K562 (cell line): Measurements from ENCODE around the gene SORBS2. TPM values are rescaled to one million over a fixed set of nuclear protein-coding genes. Genes with fewer than 3 reads are reported as not detected.

ENCODE experiments used
- ATF4 ChIP-seq: fragments of 450-650 bp; formaldehyde crosslinking; IDR thresholded peaks from 2 replicates; pipeline ENCODE4 v1.4.0; 2022; ENCODE audit warnings: mild to moderate bottlenecking, moderate library complexity
- BCL6 ChIP-seq: fragments of 250-450 bp; sonication (Bioruptor Pico); IDR thresholded peaks from 2 replicates; pipeline ENCODE4 v1.4.0; 2020
- BCOR ChIP-seq: fragments of 450-650 bp; IDR thresholded peaks from 2 replicates; pipeline ENCODE4 v1.6.1; 2016
- CBX5 ChIP-seq: IDR thresholded peaks from 2 replicates; pipeline ENCODE4 v1.6.1; 2014; ENCODE audit warnings: low read depth, borderline replicate concordance
- CBX8 ChIP-seq: fragments of 200-600 bp; sonication (generic); IDR thresholded peaks from 2 replicates; pipeline ENCODE4 v1.6.1; 2012; ENCODE audit warnings: borderline replicate concordance, mixed run types, low read depth, mild to moderate bottlenecking, moderate library complexity, mixed read lengths, low read length, control low read depth, inconsistent platforms; ENCODE audit not compliant: poor library complexity, severe bottlenecking; ENCODE audit errors: extremely low read depth
- DEAF1 ChIP-seq: fragments of 450-650 bp; formaldehyde crosslinking; IDR thresholded peaks from 2 replicates; pipeline ENCODE4 v1.4.0; 2020; ENCODE audit warnings: mild to moderate bottlenecking, moderate library complexity
- EGR1 ChIP-seq: fragments of 450-650 bp; conservative IDR thresholded peaks from 2 replicates; pipeline ENCODE4 v1.6.1; 2017; ENCODE audit warnings: mild to moderate bottlenecking
- HMGN3 ChIP-seq: IDR thresholded peaks from 2 replicates; pipeline ENCODE4 v1.6.1; 2011; ENCODE audit warnings: borderline replicate concordance, low read depth, mild to moderate bottlenecking, mixed read lengths, low read length; ENCODE audit not compliant: insufficient read length; ENCODE audit errors: extremely low read depth
- MCM5 ChIP-seq: fragments of 450-650 bp; IDR thresholded peaks from 2 replicates; pipeline ENCODE4 v1.6.1; 2016; ENCODE audit warnings: low read depth
- NEUROD1 ChIP-seq: fragments of 150-350 bp; IDR thresholded peaks from 2 replicates; pipeline ENCODE4 v1.6.1; 2014; ENCODE audit warnings: borderline replicate concordance, low read length, low read depth; ENCODE audit not compliant: partially characterized antibody
- NFATC3 ChIP-seq: fragments of 450-650 bp; IDR thresholded peaks from 2 replicates; pipeline ENCODE4 v1.6.1; 2017; ENCODE audit warnings: mild to moderate bottlenecking
- POLR3A ChIP-seq: IDR thresholded peaks from 2 replicates; pipeline ENCODE4 v1.6.1; 2011; ENCODE audit warnings: borderline replicate concordance, mild to moderate bottlenecking, moderate library complexity; ENCODE audit not compliant: insufficient read length, insufficient read depth; ENCODE audit errors: extremely low read depth
- PPARD ChIP-seq: fragments of 250-450 bp; sonication (Bioruptor Pico); IDR thresholded peaks from 2 replicates; pipeline ENCODE4 v1.8.0; 2022; ENCODE audit warnings: inconsistent platforms, mild to moderate bottlenecking, moderate library complexity
- SP2 ChIP-seq: IDR thresholded peaks from 2 replicates; pipeline ENCODE4 v1.6.1; 2011; ENCODE audit warnings: mild to moderate bottlenecking, low read depth, low read length, moderate library complexity; ENCODE audit not compliant: poor library complexity, severe bottlenecking; ENCODE audit errors: extremely low read depth
- TEAD1 ChIP-seq, 2 experiments: fragments of 450-650 bp in 1 of 2; sonication (generic) in 1 of 2; formaldehyde crosslinking; IDR thresholded peaks; 2 replicates each; pipeline versions ENCODE4 v1.4.0 to v1.8.0; 2020 to 2022; ENCODE audit warnings: mild to moderate bottlenecking in 2 of 2, missing genetic modification reagents in 1 of 2
- TFAM ChIP-seq: fragments of 250-450 bp; sonication (Bioruptor Pico); conservative IDR thresholded peaks from 2 replicates; pipeline ENCODE4 v1.5.0; 2021; ENCODE audit warnings: mild to moderate bottlenecking, moderate library complexity
- THRAP3 ChIP-seq: fragments of 450-650 bp; IDR thresholded peaks from 2 replicates; pipeline ENCODE4 v1.6.1; 2016; ENCODE audit warnings: mild to moderate bottlenecking, inconsistent platforms, borderline replicate concordance
- ZNF780A ChIP-seq: fragments of 250-450 bp; sonication (Bioruptor Pico); IDR thresholded peaks from 2 replicates; pipeline ENCODE4 v1.5.0; 2021; ENCODE audit warnings: mild to moderate bottlenecking
- polyA plus RNA-seq, 8 experiments: library from polyadenylated mRNA; depleted of rRNA in 4 of 8; stranded (reverse) in 5 of 8; unstranded in 3 of 8; fragments of >200 nt; fragmentation: Nextera tagmentation in 2 of 8; fragmentation: Illumina TruSeq in 1 of 8; extraction: Ambion mirVana in 2 of 8; extraction: Trizol in 1 of 8; gene quantifications; 2 replicates each; pipeline versions ENCODE4 v1.2.1 to v1.2.3, GENCODE V29; 2011 to 2014; ENCODE audit warnings: inconsistent platforms in 1 of 8, missing spikeins in 1 of 8
- total RNA-seq, 7 experiments: library from RNA; depleted of rRNA in 6 of 7; stranded (reverse); fragments of >200 nt in 6 of 7; fragmentation: Illumina TruSeq in 2 of 7; extraction: Trizol in 2 of 7; gene quantifications; 2 replicates each; pipeline versions ENCODE4 v1.2.1 to v1.2.3, GENCODE V29; 2011 to 2021; ENCODE audit warnings: low replicate concordance in 1 of 7
- TF ChIP-seq, protein P1 (sequence below): fragments of 250-450 bp; sonication (Bioruptor Pico); IDR thresholded peaks from 2 replicates; pipeline ENCODE4 v1.8.0; 2021; ENCODE audit warnings: borderline replicate concordance, mild to moderate bottlenecking, moderate library complexity; ENCODE audit not compliant: poor library complexity, severe bottlenecking
- TF ChIP-seq, protein P2 (sequence below), 2 experiments: fragments of 250-450 bp in 1 of 2; fragments of 450-650 bp in 1 of 2; sonication (Bioruptor Pico) in 1 of 2; IDR thresholded peaks; 2 replicates each; pipeline versions ENCODE4 v1.6.1 to v1.8.0; 2016 to 2021; ENCODE audit warnings: mild to moderate bottlenecking in 2 of 2, moderate library complexity in 2 of 2, missing compliant biosample characterization in 1 of 2, missing genetic modification characterization in 1 of 2
- TF ChIP-seq, protein P3 (sequence below): fragments of 450-650 bp; IDR thresholded peaks from 2 replicates; pipeline ENCODE4 v1.6.1; 2017; ENCODE audit warnings: mild to moderate bottlenecking, moderate library complexity
- TF ChIP-seq, protein P4 (sequence below): IDR thresholded peaks from 2 replicates; pipeline ENCODE4 v1.6.1; 2014; ENCODE audit warnings: antibody characterized with exemption

Gene SORBS2
- total and polyA plus RNA-seq, 9 of the 15 experiments (the other 6 are each of a cell fraction or from before 2014, with no cell fraction given): 0.29 TPM; not detected in 8

GRCh38 chr4:185573651-185574199 is 238.3 kb downstream of the SORBS2 start (continued):
- TF ChIP-seq, protein P1, sequence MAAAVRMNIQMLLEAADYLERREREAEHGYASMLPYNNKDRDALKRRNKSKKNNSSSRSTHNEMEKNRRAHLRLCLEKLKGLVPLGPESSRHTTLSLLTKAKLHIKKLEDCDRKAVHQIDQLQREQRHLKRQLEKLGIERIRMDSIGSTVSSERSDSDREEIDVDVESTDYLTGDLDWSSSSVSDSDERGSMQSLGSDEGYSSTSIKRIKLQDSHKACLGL (CRISPR knock-in tag): no peak
- TF ChIP-seq CBX8: no peak
- TF ChIP-seq NEUROD1: no peak
- TF ChIP-seq, protein P2, sequence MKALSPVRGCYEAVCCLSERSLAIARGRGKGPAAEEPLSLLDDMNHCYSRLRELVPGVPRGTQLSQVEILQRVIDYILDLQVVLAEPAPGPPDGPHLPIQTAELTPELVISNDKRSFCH (CRISPR knock-in tag; IDR thresholded peaks at IDR 0.05): no peak
- TF ChIP-seq, protein P2 (tag; IDR thresholded peaks at IDR 0.05): no peak
- TF ChIP-seq ZNF780A (CRISPR knock-in tag): no peak
- no peak for TF ChIP-seq HMGN3
- no peak for TF ChIP-seq POLR3A
- TF ChIP-seq NFATC3: no peak
- TF ChIP-seq ATF4 (CRISPR knock-in tag): no peak
- no peak for TF ChIP-seq CBX5
- no peak for TF ChIP-seq TFAM
- TF ChIP-seq, protein P3, sequence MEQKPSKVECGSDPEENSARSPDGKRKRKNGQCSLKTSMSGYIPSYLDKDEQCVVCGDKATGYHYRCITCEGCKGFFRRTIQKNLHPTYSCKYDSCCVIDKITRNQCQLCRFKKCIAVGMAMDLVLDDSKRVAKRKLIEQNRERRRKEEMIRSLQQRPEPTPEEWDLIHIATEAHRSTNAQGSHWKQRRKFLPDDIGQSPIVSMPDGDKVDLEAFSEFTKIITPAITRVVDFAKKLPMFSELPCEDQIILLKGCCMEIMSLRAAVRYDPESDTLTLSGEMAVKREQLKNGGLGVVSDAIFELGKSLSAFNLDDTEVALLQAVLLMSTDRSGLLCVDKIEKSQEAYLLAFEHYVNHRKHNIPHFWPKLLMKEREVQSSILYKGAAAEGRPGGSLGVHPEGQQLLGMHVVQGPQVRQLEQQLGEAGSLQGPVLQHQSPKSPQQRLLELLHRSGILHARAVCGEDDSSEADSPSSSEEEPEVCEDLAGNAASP: no peak
- no peak for TF ChIP-seq EGR1
- no peak for TF ChIP-seq SP2
- TF ChIP-seq, protein P4, sequence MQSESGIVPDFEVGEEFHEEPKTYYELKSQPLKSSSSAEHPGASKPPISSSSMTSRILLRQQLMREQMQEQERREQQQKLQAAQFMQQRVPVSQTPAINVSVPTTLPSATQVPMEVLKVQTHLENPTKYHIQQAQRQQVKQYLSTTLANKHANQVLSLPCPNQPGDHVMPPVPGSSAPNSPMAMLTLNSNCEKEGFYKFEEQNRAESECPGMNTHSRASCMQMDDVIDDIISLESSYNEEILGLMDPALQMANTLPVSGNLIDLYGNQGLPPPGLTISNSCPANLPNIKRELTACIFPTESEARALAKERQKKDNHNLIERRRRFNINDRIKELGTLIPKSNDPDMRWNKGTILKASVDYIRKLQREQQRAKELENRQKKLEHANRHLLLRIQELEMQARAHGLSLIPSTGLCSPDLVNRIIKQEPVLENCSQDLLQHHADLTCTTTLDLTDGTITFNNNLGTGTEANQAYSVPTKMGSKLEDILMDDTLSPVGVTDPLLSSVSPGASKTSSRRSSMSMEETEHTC: no peak
- TF ChIP-seq BCOR: no peak
- no peak for TF ChIP-seq PPARD (CRISPR knock-in tag)
- no peak for TF ChIP-seq BCL6 (CRISPR knock-in tag)
- TF ChIP-seq TEAD1 (CRISPR knock-in tag; IDR thresholded peaks at IDR 0.05): no peak
- TF ChIP-seq MCM5: no peak
- TF ChIP-seq DEAF1: no peak
- TF ChIP-seq THRAP3: no peak
